ENCODE data around the gene BACE2. TPM values are rescaled to one million over a fixed set of nuclear protein-coding genes. Genes with fewer than 3 reads are reported as not detected.

BACE2 gene
- total RNA-seq, 1 donor from 2014 or later: 64.8 TPM

GRCh38 chr21:41321211-41321907 is 153.4 kb downstream of the BACE2 start:
- H3K4me3 ChIP-seq (ENCODE audit: low read depth, low read length): no peak overlapping the region
- peaks cover 22% of the 10 kb centered on the region for H3K27me3 ChIP-seq (ENCODE audit: control insufficient read depth, insufficient read depth, low read length)
- H3K36me3 ChIP-seq (ENCODE audit: control insufficient read depth, insufficient read depth, low read length): no peaks in the 10 kb centered on the region
- DNase-seq (ENCODE audit: low read depth) (no peak), FAIRE-seq (no peak)
- no peak for TF ChIP-seq CTCF (IDR thresholded peaks at IDR 0.05; ENCODE audit: insufficient read depth, low read length, severe bottlenecking)

GRCh38 chr21:41321908-41322495 is 154.0 kb downstream of the BACE2 start:
- Histone ChIP-seq H3K36me3 (ENCODE audit: control insufficient read depth, insufficient read depth, low read length) (no peaks in the 10 kb centered on the region), H3K27me3 (ENCODE audit: control insufficient read depth, insufficient read depth, low read length) (peaks cover 17% of the 10 kb centered on the region), H3K4me3 (ENCODE audit: low read depth, low read length) (no peak overlapping the region)
- TF ChIP-seq CTCF (IDR thresholded peaks at IDR 0.05; ENCODE audit: insufficient read depth, low read length, severe bottlenecking): no peak
- DNase-seq (ENCODE audit: low read depth): no peak
- no peak for FAIRE-seq

- H3K36me3 ChIP-seq (ENCODE audit: control insufficient read depth, insufficient read depth, low read length): no peaks in the 10 kb centered on the region
- no peak overlapping the region for H3K4me3 ChIP-seq (ENCODE audit: low read depth, low read length)
- peaks cover 11% of the 10 kb centered on the region for H3K27me3 ChIP-seq (ENCODE audit: control insufficient read depth, insufficient read depth, low read length)
- DNase-seq (ENCODE audit: low read depth): no peak
- FAIRE-seq: no peak
- no peak for TF ChIP-seq CTCF (IDR thresholded peaks at IDR 0.05; ENCODE audit: insufficient read depth, low read length, severe bottlenecking)
These were observed 154.8 kb downstream of the BACE2 start for GRCh38 chr21:41322496-41323382.

GRCh38 chr21:41325138-41325912 is 157.4 kb downstream of the BACE2 start:
- FAIRE-seq (no peak), DNase-seq (ENCODE audit: low read depth) (no peak)
- Histone ChIP-seq H3K36me3 (ENCODE audit: control insufficient read depth, insufficient read depth, low read length) (no peaks in the 10 kb centered on the region), H3K4me3 (ENCODE audit: low read depth, low read length) (no peak overlapping the region), H3K27me3 (ENCODE audit: control insufficient read depth, insufficient read depth, low read length) (peaks cover 2% of the 10 kb centered on the region)
- TF ChIP-seq CTCF (IDR thresholded peaks at IDR 0.05; ENCODE audit: insufficient read depth, low read length, severe bottlenecking): no peak

- Histone ChIP-seq H3K4me3 (ENCODE audit: low read depth, low read length) (no peak overlapping the region), H3K27me3 (ENCODE audit: control insufficient read depth, insufficient read depth, low read length) (no peaks in the 10 kb centered on the region), H3K36me3 (ENCODE audit: control insufficient read depth, insufficient read depth, low read length) (no peaks in the 10 kb centered on the region)
- no peak for DNase-seq (ENCODE audit: low read depth)
- no peak for TF ChIP-seq CTCF (IDR thresholded peaks at IDR 0.05; ENCODE audit: insufficient read depth, low read length, severe bottlenecking)
- no peak for FAIRE-seq
These were observed 158.6 kb downstream of the BACE2 start for GRCh38 chr21:41326414-41327080.

Measured in bronchial epithelial cell (primary cell).